Lower leg skin (tissue), 4 donors: Measurements from ENCODE around the gene GAGE10. TPM values are rescaled to one million over a fixed set of nuclear protein-coding genes. Genes with fewer than 3 reads are reported as not detected.

ENCODE experiments used
- DNase-seq, 2 donors: peaks; one replicate each; pipeline ENCODE4 v3.0.0-alpha.2; 2019; ENCODE audit warnings: low spot score in 2 of 2
- H3K4me3 ChIP-seq: fragments of 200-600 bp; sonication (generic); 2 replicates; pipeline ENCODE4 v1.5.1; 2017; ENCODE audit warnings: mild to moderate bottlenecking, low read depth; ENCODE audit not compliant: poor library complexity, severe bottlenecking
- CTCF ChIP-seq, 3 donors: fragments of 450-650 bp; IDR thresholded peaks; one replicate each; pipeline ENCODE4 v1.5.1; 2016; ENCODE audit warnings: antibody characterized with exemption in 3 of 3, mild to moderate bottlenecking in 3 of 3, moderate library complexity in 2 of 3
- POLR2A ChIP-seq, 2 donors: fragments of 450-650 bp; IDR thresholded peaks; one replicate each; pipeline ENCODE4 v1.6.1; 2016 to 2017; ENCODE audit warnings: antibody characterized with exemption in 2 of 2, mild to moderate bottlenecking in 1 of 2, moderate library complexity in 1 of 2
- WGBS, 2 donors: methylation state at CpG; one replicate each; pipeline ENCODE4 v1.1.5; 2018; 5-methylcytosine and 5-hydroxymethylcytosine counted together
- intact Hi-C: fragments of 100-400 bp; cut with DNase I; formaldehyde crosslinking; loops from one replicate; pipeline ENCODE4 v1.15.0; 2023; ENCODE audit warnings: low total_unique reads
- total RNA-seq, 4 donors: library from RNA; depleted of rRNA; stranded (reverse); fragments of >200 nt; gene quantifications; one replicate each; pipeline ENCODE4 v1.1.0, GENCODE V29; 2016

The GAGE10 gene
- total RNA-seq, 4 donors from 2014 or later = not detected

DNA sequence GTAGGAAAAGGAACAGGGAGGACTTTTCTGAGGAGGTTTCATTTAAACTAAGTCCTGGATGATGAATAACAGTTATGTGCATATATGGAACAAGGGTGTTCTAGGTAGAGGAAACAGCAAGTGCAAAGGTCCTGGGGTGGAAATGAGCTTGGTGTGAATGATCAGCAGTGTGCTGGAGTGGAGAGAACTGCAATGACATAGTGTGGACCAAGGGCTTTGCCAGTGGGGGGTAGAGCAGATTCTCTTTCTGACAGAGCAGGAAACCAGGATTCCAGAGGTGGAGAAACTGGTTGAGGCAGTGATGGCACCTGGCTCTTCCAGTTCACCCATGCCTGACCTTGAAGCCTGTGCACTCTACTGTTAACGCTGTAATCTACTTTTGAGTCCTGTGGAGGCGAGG is 32.1 kb upstream of the GAGE10 start:
- TF ChIP-seq POLR2A (IDR thresholded peaks at IDR 0.05) (no peak), CTCF (IDR thresholded peaks at IDR 0.05) (no peak)
- intact Hi-C loops = no loop called here
- H3K4me3 ChIP-seq = no peak overlapping the region
- 55 to 57% methylated on average over 2 of the region's 2 CpGs for WGBS, 2 donors
- DNase-seq = no peak

GRCh38 chrX:49272421-49272820 is 31.0 kb upstream of the GAGE10 start:
- DNase-seq = no peak
- no peak for TF ChIP-seq POLR2A (IDR thresholded peaks at IDR 0.05)
- no peak for TF ChIP-seq CTCF (IDR thresholded peaks at IDR 0.05)
- intact Hi-C loops = no loop called here
- WGBS, 2 donors = 43 to 45% methylated on average over 6 of the region's 6 CpGs
- H3K4me3 ChIP-seq = no peak overlapping the region

DNA sequence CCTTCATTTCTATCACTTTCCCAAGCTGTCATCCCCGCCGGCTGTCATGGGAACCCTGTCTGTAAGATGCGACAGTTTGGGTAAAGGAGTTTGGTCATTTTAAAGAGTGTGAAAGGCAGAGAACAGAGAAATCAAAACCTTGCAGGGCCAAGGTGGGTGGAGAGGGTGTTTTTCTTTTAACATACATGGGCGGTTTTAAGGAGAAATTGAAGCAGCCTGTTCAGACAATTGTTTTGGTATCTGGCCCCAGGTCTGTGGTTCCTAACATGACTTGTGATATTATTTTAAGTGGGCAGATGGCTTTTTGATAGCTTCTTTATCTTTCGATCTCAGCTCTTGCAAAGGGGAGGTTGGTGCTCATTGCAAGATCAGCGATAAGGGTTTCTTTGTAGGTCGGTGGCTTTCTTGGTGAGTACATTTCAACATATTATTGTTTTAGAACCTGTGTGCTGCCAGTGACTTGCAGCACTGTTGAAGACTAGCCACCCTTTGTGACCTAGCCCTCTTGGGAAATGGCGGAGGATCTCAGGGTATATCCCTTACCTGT is 30.2 kb upstream of the GAGE10 start:
- intact Hi-C loops = no loop called here
- 79 to 80% methylated on average over 8 of the region's 8 CpGs for WGBS, 2 donors
- TF ChIP-seq POLR2A (IDR thresholded peaks at IDR 0.05) (no peak), CTCF (IDR thresholded peaks at IDR 0.05) (no peak)
- DNase-seq = no peak
- H3K4me3 ChIP-seq = no peak overlapping the region

GRCh38 chrX:49276207-49276606 is 27.2 kb upstream of the GAGE10 start:
- DNase-seq = no peak
- 44 to 51% methylated on average over 1 of the region's 1 CpG for WGBS, 2 donors
- intact Hi-C loops = no loop called here
- no peak for TF ChIP-seq CTCF (IDR thresholded peaks at IDR 0.05)
- no peak for TF ChIP-seq POLR2A (IDR thresholded peaks at IDR 0.05)
- no peak overlapping the region for H3K4me3 ChIP-seq

DNA sequence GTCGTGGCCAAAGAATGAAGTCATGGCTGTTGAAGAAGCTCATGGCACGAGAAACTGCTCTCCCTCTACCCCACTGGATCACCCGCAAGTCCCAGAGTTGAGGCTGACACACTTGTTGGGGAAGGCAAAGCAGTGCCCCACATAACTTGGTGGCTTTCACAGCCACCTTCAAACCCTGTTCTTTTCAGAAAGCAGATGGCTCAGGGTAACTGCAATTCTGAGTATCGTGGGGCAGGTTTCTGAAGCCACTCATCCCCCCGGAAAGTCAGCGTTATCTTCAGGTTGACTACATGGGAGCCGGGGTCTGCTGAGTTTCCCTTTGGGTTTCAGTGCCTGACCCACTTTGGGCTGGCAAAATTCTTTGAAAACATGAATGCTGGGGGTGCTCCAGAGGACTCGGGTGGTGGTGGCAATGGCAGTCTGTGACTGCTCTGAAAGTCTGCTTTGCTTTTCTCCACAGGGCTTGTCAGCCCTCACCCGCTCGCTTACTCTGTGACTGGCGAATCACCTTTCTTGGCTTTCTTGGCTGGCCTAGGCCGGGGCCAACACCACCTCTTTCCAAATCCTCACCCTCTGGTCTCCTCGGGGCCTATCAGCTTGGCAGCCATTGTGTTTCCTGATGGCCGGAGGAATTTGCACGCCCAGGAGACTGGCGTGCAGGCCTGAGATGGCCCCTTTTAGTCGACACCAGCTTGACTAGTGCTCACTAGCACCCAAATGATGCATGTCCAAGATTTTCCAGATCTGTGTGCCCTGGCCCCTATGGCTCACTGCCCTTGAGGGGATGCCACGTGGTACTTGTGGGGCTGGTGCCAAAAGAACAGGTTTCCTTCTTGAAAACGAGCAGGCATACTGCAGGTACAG is 26.5 kb upstream of the GAGE10 start:
- TF ChIP-seq POLR2A (IDR thresholded peaks at IDR 0.05) (no peak), CTCF (IDR thresholded peaks at IDR 0.05) (no peak)
- intact Hi-C loops = no loop called here
- 55 to 66% methylated on average over 8 to 19 of the region's 19 CpGs for WGBS, 2 donors

More for the DNA sequence above, 26.5 kb upstream of the GAGE10 start:
- H3K4me3 ChIP-seq = no peak overlapping the region
- DNase-seq = peak in 1 of 2 donors; percentile 69
